GM19239 (cell line): Measurements from ENCODE around the gene LRP2.
"Not testable (repeated sequence)": the region's sequence is repeated elsewhere in the genome, so short reads cannot be mapped to it uniquely, and the experiment has no call there.

Source experiments
- DNase-seq: peaks from one replicate; pipeline ENCODE4 v3.0.0; 2011; ENCODE audit warnings: low spot score; ENCODE audit not compliant: insufficient read length
- FAIRE-seq: peaks from 2 replicates; lab custom pipeline; 2011; peaks lifted over from hg19 to GRCh38; lab: Jason Lieb, UNC

LRP2 gene

GRCh38 chr2:169303579-169304305, 58.6 kb downstream of the LRP2 start:
- FAIRE-seq (no peak), DNase-seq (no peak)

- no peak for FAIRE-seq
These were observed 60.0 kb downstream of the LRP2 start for GRCh38 chr2:169302364-169302763.

GRCh38 chr2:169301596-169302335, 60.6 kb downstream of the LRP2 start:
- DNase-seq (no peak), FAIRE-seq (no peak)

More at GRCh38 chr2:169302364-169302763, 60.0 kb downstream of the LRP2 start:
- no peak for DNase-seq

GRCh38 chr2:169300636-169301530, 61.5 kb downstream of the LRP2 start:
- no peak for FAIRE-seq

GRCh38 chr2:169298007-169298406, 64.3 kb downstream of the LRP2 start:
- FAIRE-seq, result no peak
- DNase-seq, result no peak

More at GRCh38 chr2:169300636-169301530, 61.5 kb downstream of the LRP2 start:
- no peak for DNase-seq

- FAIRE-seq (no peak), DNase-seq (no peak)
These were observed 68.2 kb downstream of the LRP2 start for GRCh38 chr2:169294001-169294675.

- no peak for DNase-seq
These were observed 70.8 kb downstream of the LRP2 start for GRCh38 chr2:169291517-169291916.

GRCh38 chr2:169290433-169290832, 71.9 kb downstream of the LRP2 start:
- DNase-seq (no peak), FAIRE-seq (no peak)

More at GRCh38 chr2:169291517-169291916, 70.8 kb downstream of the LRP2 start:
- FAIRE-seq, result no peak

- FAIRE-seq (no peak), DNase-seq (no peak)
These were observed 74.7 kb downstream of the LRP2 start for GRCh38 chr2:169287666-169288065.

GRCh38 chr2:169286624-169287231, 75.6 kb downstream of the LRP2 start:
- DNase-seq, result no peak
- no peak for FAIRE-seq

GRCh38 chr2:169285531-169286235, 76.7 kb downstream of the LRP2 start:
- DNase-seq, result no peak
- no peak for FAIRE-seq

- DNase-seq (no peak), FAIRE-seq (no peak)
These were observed 81.8 kb downstream of the LRP2 start for GRCh38 chr2:169280502-169280901.

GRCh38 chr2:169275696-169276444, 86.5 kb downstream of the LRP2 start:
- FAIRE-seq (no peak), DNase-seq (no peak)

GRCh38 chr2:169272010-169272409, 90.3 kb downstream of the LRP2 start:
- FAIRE-seq, result no peak
- DNase-seq, result no peak

- FAIRE-seq, result not testable (repeated sequence)
These were observed 91.8 kb downstream of the LRP2 start for GRCh38 chr2:169270574-169270973.

GRCh38 chr2:169265591-169265990, 96.7 kb downstream of the LRP2 start:
- FAIRE-seq (no peak), DNase-seq (no peak)

More at GRCh38 chr2:169270574-169270973, 91.8 kb downstream of the LRP2 start:
- DNase-seq, result not testable (repeated sequence)

- DNase-seq (no peak), FAIRE-seq (no peak)
These were observed 101.3 kb downstream of the LRP2 start for GRCh38 chr2:169260846-169261642.
